ENCODE results near the gene SLC2A9.

The SLC2A9 gene

DNA sequence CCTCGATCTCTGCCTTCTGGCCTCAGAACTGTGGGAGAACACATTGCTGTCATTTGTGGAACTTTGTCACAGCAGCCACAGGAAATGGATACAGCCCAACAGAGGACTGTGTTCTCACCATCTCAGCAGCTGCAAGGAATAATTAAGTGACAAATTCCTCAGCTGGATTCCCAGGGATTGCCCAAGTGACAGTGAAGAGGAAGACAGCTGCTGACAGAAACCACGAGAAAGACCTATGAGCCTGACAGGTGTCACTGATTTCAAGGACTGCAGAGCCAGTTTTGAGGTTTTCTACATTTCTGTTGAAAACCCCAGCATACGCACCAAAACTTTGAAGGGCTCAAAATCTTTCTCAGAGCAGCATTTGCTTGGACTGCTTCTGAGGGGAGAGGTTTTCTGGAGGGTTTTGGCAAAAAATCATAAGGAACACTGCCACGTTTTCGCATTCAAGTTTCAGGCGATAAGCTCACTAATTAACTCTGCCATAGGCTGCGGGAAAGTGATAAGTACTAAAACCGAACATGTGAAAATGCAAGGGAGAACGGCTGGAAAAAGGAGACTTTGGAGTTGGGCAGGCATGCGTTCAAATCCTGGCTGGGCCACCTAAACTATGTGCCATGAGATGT is 151.0 kb downstream of the SLC2A9 start:
- ATAC-seq: no peak
- no peaks in the 10 kb centered on the region for H3K36me3 Mint-ChIP-seq
- no peaks in the 10 kb centered on the region for H3K4me1 Mint-ChIP-seq
- no peak overlapping the region for H3K27ac Mint-ChIP-seq
- peaks cover 6% of the 10 kb centered on the region for H3K9me3 Mint-ChIP-seq
- no peak for DNase-seq (ENCODE audit: low spot score in 2 of 2)
- H3K4me3 Mint-ChIP-seq: no peak overlapping the region

GRCh38 chr4:9867751-9868425 is 153.4 kb downstream of the SLC2A9 start:
- Mint-ChIP-seq H3K4me1 (no peaks in the 10 kb centered on the region), H3K9me3 (peaks cover 3% of the 10 kb centered on the region), H3K36me3 (no peaks in the 10 kb centered on the region), H3K4me3 (no peak overlapping the region), H3K27ac (no peak overlapping the region)
- peak; percentile 22 for ATAC-seq
- no peak for DNase-seq (ENCODE audit: low spot score in 2 of 2)

DNA sequence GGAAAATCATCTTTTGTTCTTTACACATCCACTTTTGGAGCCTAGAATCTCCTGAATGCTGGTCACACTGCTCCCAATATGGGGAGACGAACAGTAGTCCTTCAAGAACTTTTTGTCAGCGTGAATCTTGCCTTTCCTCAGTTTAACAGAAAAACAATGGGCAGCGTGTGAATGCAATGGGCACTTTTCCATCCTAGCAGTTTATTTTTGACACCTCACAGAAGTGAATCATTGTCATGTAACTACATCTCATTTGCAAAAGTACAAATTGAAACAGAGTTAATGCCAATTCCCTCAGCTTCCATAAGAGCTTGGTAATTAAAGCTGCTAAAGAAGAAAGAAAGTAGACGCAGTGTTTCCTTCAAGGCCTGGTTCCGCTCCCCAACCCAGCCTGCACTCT is 154.4 kb downstream of the SLC2A9 start:
- DNase-seq (ENCODE audit: low spot score in 2 of 2) (no peak), ATAC-seq (no peak)
- no peaks in the 10 kb centered on the region for H3K4me1 Mint-ChIP-seq
- H3K36me3 Mint-ChIP-seq: no peaks in the 10 kb centered on the region
- H3K9me3 Mint-ChIP-seq: peaks cover 3% of the 10 kb centered on the region
- no peak overlapping the region for H3K27ac Mint-ChIP-seq
- no peak overlapping the region for H3K4me3 Mint-ChIP-seq

GRCh38 chr4:9861561-9861960 is 159.7 kb downstream of the SLC2A9 start:
- ATAC-seq: no peak
- H3K4me3 Mint-ChIP-seq: no peak overlapping the region
- no peaks in the 10 kb centered on the region for H3K4me1 Mint-ChIP-seq

GRCh38 chr4:9859810-9860209 is 161.5 kb downstream of the SLC2A9 start:
- no peak for DNase-seq (ENCODE audit: low spot score in 2 of 2)
- H3K4me1 Mint-ChIP-seq: no peaks in the 10 kb centered on the region
- no peak for ATAC-seq
- no peaks in the 10 kb centered on the region for H3K36me3 Mint-ChIP-seq
- H3K9me3 Mint-ChIP-seq: no peaks in the 10 kb centered on the region
- no peak overlapping the region for H3K27ac Mint-ChIP-seq
- no peak overlapping the region for H3K4me3 Mint-ChIP-seq

More at GRCh38 chr4:9861561-9861960, 159.7 kb downstream of the SLC2A9 start:
- no peaks in the 10 kb centered on the region for H3K9me3 Mint-ChIP-seq
- no peak overlapping the region for H3K27ac Mint-ChIP-seq
- no peak for DNase-seq (ENCODE audit: low spot score in 2 of 2)
- no peaks in the 10 kb centered on the region for H3K36me3 Mint-ChIP-seq

DNA sequence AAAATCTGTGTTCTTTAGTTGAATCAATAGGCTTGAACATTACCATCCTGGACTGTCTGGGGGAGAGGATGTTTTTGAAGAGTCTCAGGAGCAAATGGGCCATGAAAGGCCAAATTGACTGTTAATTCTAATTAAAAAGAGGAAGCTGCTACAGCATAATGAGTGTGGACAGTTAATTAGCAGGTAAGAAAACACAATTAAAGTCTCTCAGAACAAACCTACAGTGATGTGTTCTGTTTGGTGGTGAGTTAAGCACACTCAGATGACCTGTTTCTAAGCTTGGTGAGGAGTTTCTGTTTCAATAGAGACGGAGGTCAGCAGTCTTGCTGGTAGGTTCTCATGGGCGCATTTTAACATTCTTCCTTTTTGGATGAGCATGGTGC is 171.8 kb downstream of the SLC2A9 start:
- no peak for DNase-seq (ENCODE audit: low spot score in 2 of 2)
- no peaks in the 10 kb centered on the region for H3K36me3 Mint-ChIP-seq
- H3K27ac Mint-ChIP-seq: no peak overlapping the region
- H3K4me3 Mint-ChIP-seq: no peak overlapping the region
- H3K4me1 Mint-ChIP-seq: no peaks in the 10 kb centered on the region
- no peak for ATAC-seq
- no peaks in the 10 kb centered on the region for H3K9me3 Mint-ChIP-seq

DNA sequence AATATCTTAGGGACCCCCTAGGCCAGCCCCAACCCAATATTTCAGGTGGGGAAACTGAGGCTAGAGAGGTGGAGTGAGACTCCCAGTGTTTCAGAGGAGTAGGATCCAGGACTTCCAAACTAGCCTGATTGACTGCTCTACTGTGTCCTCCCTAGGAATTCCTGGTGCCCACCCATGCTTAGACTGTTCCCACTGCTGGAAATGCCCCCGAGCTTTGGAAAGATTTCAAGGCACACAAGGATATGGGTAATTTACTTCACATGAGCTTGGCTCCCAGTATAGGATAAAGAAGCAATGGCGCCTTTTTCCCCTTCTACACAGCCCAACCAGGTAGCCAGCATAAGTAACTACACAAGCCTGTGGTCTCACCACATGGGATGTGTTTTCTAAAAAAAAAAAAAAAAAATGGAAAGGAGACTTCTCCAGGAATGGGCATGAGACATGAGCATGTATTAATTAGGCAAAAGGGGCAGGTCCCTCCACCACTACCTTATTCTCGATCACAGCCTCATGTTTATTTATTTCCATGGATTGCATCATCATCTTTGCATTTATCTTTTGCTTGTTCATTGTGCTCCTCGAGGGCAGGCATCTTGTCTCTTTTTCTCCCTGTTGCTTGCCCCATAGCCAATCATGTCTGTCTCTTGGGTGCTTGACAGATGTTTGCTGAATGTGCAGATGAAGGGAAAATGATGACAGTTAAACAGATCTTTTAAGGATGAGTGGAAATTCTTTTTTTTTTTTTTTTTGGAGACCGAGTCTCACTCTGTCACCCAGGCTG is 173.1 kb downstream of the SLC2A9 start:
- no peak for DNase-seq (ENCODE audit: low spot score in 2 of 2)
- H3K4me3 Mint-ChIP-seq: no peak overlapping the region
- H3K27ac Mint-ChIP-seq: no peak overlapping the region
- no peaks in the 10 kb centered on the region for H3K4me1 Mint-ChIP-seq
- no peak for ATAC-seq
- H3K36me3 Mint-ChIP-seq: no peaks in the 10 kb centered on the region
- no peaks in the 10 kb centered on the region for H3K9me3 Mint-ChIP-seq

DNA sequence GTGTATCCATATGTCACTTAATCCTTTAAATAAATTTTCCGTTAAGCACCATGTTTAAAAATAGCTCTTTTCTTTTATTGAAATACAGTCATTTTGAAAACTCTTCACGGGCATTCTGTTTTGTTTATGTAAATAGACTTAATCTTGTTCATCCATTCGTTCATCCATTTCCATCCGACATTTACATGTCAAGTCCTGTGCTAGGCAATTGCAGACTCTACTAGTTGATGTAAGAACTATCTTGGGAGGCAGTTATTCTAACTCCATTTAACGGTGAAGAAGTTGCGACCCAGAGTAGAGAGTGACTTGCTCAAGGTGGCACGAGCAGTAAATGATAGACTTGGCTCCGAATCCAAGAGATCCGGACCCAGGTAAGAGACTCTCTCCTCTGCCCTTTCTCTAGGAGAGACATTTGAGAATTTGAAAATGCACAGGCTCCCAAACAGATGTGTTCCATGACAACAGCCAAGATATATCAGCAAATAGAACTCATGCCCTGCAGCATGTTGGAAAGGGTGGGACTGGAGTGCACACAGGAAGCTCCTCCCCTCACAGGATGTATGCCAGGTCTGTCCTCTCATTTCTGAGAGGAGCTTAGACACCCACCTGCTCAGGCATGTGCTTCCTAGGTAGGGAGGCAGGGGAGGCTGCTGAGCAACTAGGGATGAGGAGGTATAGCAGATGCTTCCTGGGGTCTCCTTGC is 175.4 kb downstream of the SLC2A9 start:
- H3K36me3 Mint-ChIP-seq: no peaks in the 10 kb centered on the region
- peaks cover 11% of the 10 kb centered on the region for H3K9me3 Mint-ChIP-seq
- ATAC-seq (no peak), DNase-seq (ENCODE audit: low spot score in 2 of 2) (no peak)
- H3K4me1 Mint-ChIP-seq: no peaks in the 10 kb centered on the region
- H3K4me3 Mint-ChIP-seq: no peak overlapping the region
- H3K27ac Mint-ChIP-seq: no peak overlapping the region

DNA sequence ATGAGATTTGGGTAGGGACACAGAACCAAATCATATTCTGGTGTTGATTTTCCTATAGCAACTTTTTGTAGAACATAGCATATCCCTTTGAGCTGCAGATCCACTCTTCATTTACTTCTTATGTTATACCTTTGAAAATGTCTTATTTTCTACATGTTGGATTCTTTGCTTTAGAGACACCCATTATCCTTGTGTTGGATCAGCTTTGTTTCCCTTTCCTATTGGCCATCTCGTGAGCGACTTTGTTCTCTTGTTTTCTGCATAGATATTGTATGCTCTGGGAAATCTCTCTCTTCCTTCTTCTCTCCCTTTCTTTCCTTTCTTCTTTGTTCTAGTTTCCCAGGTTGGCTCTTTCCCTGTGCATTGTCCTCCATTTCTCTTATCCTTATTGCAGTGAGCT is 180.2 kb downstream of the SLC2A9 start:
- ATAC-seq (no peak), DNase-seq (ENCODE audit: low spot score in 2 of 2) (no peak)
- H3K4me1 Mint-ChIP-seq: no peaks in the 10 kb centered on the region
- no peak overlapping the region for H3K4me3 Mint-ChIP-seq
- peaks cover 11% of the 10 kb centered on the region for H3K9me3 Mint-ChIP-seq
- no peaks in the 10 kb centered on the region for H3K36me3 Mint-ChIP-seq
- H3K27ac Mint-ChIP-seq: no peak overlapping the region

- Mint-ChIP-seq H3K4me1 (no peaks in the 10 kb centered on the region), H3K36me3 (no peaks in the 10 kb centered on the region), H3K9me3 (no peaks in the 10 kb centered on the region), H3K4me3 (no peak overlapping the region), H3K27ac (no peak overlapping the region)
- ATAC-seq (no peak), DNase-seq (ENCODE audit: low spot score in 2 of 2) (no peak)
These were observed 185.9 kb downstream of the SLC2A9 start for GRCh38 chr4:9835430-9835829.

DNA sequence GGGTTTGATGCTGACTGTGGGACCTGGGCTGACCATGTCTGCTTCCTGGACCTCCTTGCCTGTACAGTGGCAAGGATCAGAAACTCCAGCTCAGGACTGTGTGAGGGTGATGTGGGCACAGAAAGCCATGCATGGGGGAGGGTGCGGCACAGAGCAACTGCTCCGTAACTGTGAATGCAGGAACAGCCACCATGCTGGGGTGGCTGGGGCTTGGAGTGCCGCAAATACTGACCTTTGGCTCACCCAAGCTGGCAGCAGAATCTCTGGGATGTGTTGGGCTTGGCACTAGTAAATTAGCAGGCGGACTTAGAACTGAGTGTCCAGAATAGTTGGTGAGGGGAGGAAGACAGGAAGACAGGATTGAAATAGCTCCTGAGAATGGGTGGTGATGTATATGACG is 187.9 kb downstream of the SLC2A9 start:
- no peaks in the 10 kb centered on the region for H3K9me3 Mint-ChIP-seq
- ATAC-seq (no peak), DNase-seq (ENCODE audit: low spot score in 2 of 2) (no peak)
- H3K4me3 Mint-ChIP-seq: no peak overlapping the region
- no peaks in the 10 kb centered on the region for H3K4me1 Mint-ChIP-seq
- H3K27ac Mint-ChIP-seq: no peak overlapping the region
- H3K36me3 Mint-ChIP-seq: no peaks in the 10 kb centered on the region

DNA sequence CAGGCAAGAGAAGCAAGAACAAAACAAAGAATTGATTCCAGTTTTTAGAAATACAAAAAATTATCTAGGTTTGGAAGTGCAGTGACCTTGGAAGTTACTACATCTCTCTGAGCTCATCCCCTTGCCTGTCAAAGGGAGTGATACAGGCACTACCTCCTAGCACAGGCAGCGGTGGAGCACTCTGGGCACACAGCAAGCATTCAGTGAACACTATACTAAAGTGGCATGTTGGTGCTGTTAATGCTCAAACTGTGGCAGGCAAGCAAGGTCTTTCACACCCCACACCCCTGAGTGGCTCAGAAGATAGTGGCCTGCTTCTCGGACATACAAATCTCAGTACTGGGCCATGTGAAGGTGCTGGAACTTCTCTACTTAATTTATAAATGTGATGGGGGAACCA is 188.7 kb downstream of the SLC2A9 start:
- ATAC-seq (no peak), DNase-seq (ENCODE audit: low spot score in 2 of 2) (no peak)
- no peaks in the 10 kb centered on the region for H3K36me3 Mint-ChIP-seq
- no peaks in the 10 kb centered on the region for H3K9me3 Mint-ChIP-seq
- no peak overlapping the region for H3K4me3 Mint-ChIP-seq
- no peak overlapping the region for H3K27ac Mint-ChIP-seq
- H3K4me1 Mint-ChIP-seq: no peaks in the 10 kb centered on the region

DNA sequence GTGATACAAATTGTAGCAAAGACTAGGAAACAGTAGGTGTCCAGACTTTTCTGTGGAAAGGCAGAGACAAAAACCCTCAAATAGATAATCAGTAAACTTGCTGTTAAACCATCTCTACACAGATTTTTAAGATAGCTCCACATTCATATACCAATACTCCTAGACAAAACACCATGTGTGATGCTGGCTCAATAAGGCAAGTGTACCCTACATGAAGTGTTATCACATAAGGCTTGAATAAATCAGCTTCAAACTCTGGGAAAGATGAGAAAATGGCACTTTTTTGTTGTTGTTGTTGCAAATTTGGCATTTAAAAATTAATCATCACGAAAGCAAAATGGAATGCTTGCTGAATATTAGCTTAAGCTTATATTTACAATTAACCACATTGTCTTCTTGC is 194.7 kb downstream of the SLC2A9 start:
- no peaks in the 10 kb centered on the region for H3K36me3 Mint-ChIP-seq
- DNase-seq (ENCODE audit: low spot score in 2 of 2) (no peak), ATAC-seq (no peak)
- peaks cover 11% of the 10 kb centered on the region for H3K4me1 Mint-ChIP-seq
- no peak overlapping the region for H3K27ac Mint-ChIP-seq
- H3K4me3 Mint-ChIP-seq: no peak overlapping the region
- no peaks in the 10 kb centered on the region for H3K9me3 Mint-ChIP-seq

DNA sequence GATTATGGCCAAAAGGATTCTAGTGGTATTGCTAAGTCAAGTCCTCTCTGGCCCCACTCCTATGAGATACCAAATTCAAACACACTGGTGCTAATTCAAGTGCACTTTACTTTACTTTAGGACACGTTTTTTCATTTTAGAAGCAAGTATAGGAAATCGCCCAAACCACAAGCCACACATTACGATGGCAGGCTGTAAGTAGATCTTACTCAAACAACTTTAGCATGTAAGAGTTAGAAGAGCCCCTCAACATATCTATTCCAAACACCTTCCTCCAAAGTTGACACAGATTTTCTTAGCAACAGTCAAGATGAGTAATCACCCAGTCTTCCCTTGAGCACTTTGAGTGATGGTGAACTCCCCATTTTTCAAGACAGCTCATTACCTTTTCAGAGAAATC is 196.2 kb downstream of the SLC2A9 start:
- Mint-ChIP-seq H3K4me1 (peaks cover 11% of the 10 kb centered on the region), H3K9me3 (no peaks in the 10 kb centered on the region), H3K36me3 (no peaks in the 10 kb centered on the region), H3K27ac (no peak overlapping the region), H3K4me3 (no peak overlapping the region)
- peak in 1 of 2 donors; percentile 53 for DNase-seq (ENCODE audit: low spot score in 2 of 2)
- peak; percentile 96 for ATAC-seq

- DNase-seq (ENCODE audit: low spot score in 2 of 2) (no peak), ATAC-seq (no peak)
- H3K4me3 Mint-ChIP-seq: no peak overlapping the region
- no peaks in the 10 kb centered on the region for H3K36me3 Mint-ChIP-seq
- peaks cover 6% of the 10 kb centered on the region for H3K4me1 Mint-ChIP-seq
- no peak overlapping the region for H3K27ac Mint-ChIP-seq
- H3K9me3 Mint-ChIP-seq: peaks cover 2% of the 10 kb centered on the region
These were observed 201.0 kb downstream of the SLC2A9 start for GRCh38 chr4:9820343-9820742.

Measured in stimulated activated effector memory CD8-positive, alpha-beta T cell treated with anti-CD3 and anti-CD28 coated beads, Interleukin-12 subunit alpha, Interleukin-12 subunit beta, amount 100 ng/mL, for 72 hours (primary cell).